ENCODE measurements around the gene KCNC4.

KCNC4 gene

DNA sequence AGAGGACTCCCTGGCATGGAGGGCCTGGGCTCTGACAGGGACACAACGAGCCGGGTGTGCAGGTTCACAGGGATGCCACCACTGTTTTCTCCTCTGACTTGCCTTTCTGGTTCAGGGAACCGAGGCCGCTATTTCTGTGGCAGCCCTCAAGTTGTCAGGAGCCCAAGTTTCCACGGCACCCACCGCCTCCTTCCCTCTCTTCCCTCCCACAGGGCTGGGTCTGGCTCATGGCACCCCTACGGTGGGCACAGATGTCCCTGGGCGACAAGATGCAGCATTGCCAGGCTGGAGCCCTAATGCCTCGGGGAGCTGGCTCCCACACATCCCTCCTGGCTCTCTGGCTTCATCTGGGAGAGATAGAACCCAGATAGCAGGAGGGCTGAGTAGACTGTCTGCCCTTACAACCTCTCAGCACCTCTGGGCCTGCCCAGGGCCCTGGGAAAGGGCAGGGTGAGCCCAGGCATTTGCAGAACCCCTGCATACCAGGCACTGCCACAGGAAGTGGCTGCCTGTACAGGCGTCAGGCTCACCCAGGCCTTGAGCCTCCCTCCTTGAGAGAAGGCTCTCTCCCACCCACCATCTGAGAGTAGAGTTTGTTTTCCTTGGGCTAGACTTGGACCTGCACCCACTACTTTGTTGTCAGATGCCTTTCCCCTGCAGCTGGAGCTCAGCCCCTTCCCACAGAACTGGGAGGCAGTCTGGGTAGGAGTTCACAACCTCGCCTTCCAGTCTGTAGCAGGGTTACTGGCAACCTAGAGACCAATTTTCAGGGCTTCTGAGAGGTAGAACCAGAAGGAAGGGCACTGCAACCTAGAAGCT is 20.5 kb downstream of the KCNC4 start:
- DNase-seq (ENCODE audit: low read depth in 2 of 2), result no peak

GRCh38 chr1:110233861-110234260 is 23.7 kb downstream of the KCNC4 start:
- no peak for DNase-seq (ENCODE audit: low read depth in 2 of 2)

DNA sequence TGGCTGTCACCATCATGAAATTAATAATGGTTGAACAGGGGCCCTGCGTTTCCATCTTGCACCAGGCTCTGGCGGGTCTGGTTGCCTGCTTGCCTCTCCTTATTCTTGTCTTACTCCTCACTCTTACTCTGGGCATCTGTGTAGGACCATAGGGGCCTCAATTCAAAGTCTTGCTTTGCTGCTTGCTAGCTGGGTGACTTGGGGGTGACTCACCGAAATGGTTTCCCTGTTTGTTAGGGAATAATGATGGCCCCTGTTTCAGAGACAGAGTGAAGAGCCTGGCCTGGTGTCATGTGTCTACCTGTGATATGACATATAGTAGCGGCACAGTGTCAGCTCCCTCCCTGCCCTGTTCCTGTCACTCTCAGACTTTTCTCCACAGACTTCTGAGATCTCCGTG is 24.6 kb downstream of the KCNC4 start:
- DNase-seq (ENCODE audit: low read depth in 2 of 2), result no peak

DNA sequence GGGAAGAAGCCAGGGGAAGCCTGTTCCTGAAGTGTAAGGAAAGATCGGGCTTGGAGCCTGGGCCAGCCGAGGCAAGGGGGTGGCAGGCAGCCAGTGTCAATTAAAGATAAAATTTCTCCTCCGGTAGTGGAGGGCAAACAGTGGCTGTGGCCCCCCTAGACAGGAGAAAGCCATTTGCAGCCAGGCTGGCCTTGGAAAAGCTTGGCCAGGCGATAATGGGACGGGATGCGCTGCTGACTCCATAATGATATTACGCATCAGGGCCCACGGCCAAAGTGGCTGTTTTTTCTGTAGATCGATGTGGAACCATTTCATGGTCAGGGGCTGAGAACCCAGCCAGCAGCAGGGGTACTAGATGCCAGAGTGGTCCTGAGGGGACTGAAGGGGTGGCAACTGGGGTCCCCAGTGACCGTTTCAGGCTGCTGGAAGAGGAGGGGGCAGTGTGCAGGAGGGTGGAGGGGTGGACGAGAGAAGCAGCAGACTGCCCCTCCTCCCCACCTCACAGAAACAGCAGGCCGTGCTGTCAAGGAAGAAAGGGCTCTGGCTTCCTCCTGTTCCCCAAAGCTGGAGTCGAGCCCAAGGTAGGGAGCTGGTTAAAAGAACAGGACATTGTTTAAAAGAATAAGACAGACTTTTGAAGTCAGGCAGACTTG is 25.2 kb downstream of the KCNC4 start:
- DNase-seq (ENCODE audit: low read depth in 2 of 2), result no peak

- no peak for DNase-seq (ENCODE audit: low read depth in 2 of 2)
These were observed 25.9 kb downstream of the KCNC4 start for GRCh38 chr1:110235834-110236682.

DNA sequence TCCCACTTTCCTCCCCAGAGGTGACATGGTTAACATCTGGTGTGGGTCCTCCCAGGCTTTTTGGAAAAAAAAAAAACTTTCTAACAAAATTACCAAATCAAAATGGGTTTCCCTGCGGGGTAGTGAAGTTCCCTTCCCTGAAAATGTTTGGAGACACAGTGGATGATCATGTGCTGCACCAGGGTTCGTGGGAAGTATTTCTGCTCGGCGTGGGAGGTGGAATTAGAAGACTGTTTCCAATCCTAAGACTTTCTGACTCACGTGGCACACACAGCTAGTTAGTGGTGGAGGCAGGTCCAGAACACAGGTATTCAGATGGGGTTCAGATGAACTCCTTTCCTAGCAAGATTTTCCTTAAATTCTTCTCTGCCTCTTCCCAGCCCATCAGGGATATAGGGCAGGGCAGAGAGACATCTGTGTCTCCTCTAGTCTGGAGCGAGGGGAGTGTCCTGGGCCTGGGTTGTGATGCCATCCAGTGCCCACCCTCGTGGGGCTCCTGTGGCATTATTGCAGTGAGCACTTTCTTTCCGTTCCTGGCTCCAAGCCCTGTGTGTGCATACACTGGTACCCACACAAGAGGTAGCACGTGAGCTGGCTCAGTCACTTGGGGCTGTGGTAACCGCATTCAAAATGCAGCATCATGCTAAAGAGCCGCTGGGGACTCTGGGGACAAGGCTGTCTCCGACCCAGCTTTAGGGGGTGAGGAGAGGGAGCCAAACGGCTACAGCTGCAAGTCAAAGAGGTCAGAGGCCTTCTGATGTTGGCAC is 27.5 kb downstream of the KCNC4 start:
- DNase-seq (ENCODE audit: low read depth in 2 of 2), result no peak

GRCh38 chr1:110239441-110240430 is 29.6 kb downstream of the KCNC4 start:
- DNase-seq (ENCODE audit: low read depth in 2 of 2), result no peak

GRCh38 chr1:110240476-110241210 is 30.5 kb downstream of the KCNC4 start:
- no peak for DNase-seq (ENCODE audit: low read depth in 2 of 2)

DNA sequence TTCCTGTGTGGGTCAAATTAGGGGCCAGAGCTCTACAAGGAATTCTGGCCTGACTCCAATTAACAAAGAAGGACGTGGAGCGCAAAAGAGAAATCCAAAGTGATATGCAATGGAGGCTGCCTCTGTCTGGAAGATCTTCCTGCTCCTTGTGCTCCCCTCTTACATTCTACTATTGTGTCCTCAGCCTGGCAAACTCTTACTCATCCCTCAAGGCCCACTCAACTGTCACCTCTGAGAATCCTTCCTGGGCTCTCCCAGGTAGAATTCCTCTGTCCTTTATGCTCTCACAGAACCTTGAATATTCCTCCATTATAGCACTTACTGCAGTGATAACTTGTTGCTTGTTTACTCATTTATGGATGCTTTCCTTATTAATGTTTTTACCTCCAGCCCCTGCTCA is 31.4 kb downstream of the KCNC4 start:
- no peak for DNase-seq (ENCODE audit: low read depth in 2 of 2)

DNA sequence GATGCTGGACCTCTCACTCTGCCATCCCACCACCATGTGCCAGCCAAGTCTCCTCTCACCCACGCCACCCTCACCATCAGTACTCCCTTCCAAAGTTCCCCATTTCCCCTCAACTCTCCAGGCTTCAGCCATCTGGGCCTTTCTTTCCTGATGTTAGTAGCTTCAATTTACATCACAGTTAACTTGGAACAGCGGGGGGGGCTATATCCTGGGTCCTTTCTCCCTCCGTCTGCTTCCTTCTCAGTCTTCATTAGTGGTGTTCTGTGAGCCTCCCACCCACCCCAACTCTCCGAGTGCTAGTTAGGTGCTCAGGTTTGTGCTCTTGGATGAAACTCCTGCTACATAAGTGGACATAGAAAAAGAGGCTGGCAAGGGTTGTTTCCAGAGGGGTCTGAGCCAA is 31.9 kb downstream of the KCNC4 start:
- DNase-seq (ENCODE audit: low read depth in 2 of 2), result no peak

GRCh38 chr1:110242731-110243130 is 32.6 kb downstream of the KCNC4 start:
- no peak for DNase-seq (ENCODE audit: low read depth in 2 of 2)

GRCh38 chr1:110243146-110243545 is 33.0 kb downstream of the KCNC4 start:
- no peak for DNase-seq (ENCODE audit: low read depth in 2 of 2)

GRCh38 chr1:110243574-110243973 is 33.5 kb downstream of the KCNC4 start:
- no peak for DNase-seq (ENCODE audit: low read depth in 2 of 2)

DNA sequence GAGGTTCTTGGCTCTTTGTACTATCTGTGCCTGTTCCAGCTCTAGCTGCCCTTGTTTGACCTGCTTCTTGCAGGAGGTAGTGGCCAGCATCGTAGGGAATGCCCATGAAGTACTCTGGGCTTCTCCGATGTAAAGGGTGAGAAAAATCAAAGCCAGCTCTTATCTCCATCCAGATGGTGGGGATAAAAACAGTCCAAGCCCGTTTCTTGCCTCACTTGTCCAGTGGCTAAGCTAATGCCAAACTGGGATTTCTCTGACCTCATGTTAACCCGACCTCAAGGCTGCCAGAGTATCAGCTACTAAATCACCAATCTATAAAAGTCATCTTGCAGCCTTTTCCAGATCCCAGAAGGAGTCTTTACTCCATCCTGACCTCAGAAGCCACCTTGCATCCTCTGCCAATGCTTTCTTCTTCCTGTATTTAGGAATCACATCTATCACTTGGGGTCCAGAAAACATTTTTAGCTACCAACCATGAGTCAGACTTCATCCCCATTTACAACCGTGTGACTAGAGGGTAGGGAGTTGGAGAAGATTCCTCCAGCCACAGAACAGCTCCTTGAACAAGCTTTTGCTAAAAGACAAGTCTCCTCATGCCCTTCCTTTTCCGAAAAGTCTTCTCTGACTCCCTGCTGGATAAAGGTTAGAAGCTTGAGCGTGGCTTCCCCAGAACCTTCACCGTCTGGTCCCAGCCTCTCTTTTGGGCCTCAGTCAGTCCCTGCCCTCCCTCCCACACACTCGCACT is 35.9 kb downstream of the KCNC4 start:
- no peak for DNase-seq (ENCODE audit: low read depth in 2 of 2)

GRCh38 chr1:110248746-110249145 is 38.6 kb downstream of the KCNC4 start:
- no peak for DNase-seq (ENCODE audit: low read depth in 2 of 2)

DNA sequence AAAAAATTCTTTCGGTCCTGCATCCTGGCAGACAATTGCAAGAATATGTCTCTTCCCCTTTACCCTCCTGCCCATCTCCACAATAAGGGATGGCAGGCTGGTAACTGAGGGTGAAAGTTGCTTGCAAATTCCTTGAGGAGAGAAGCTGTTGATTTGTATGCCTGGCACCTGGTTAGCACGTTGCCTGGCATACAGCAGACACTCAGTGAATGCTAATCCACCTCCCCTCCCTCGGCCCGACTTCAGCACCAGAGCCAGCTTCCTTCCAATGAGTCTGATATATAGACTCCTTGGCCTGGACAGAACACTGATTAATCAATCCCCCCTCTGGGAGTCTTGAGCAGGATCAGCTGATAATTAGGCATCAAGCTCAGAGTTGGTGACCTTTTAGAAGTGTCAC is 39.1 kb downstream of the KCNC4 start:
- no peak for DNase-seq (ENCODE audit: low read depth in 2 of 2)

GRCh38 chr1:110250008-110250407 is 39.9 kb downstream of the KCNC4 start:
- no peak for DNase-seq (ENCODE audit: low read depth in 2 of 2)

- no peak for DNase-seq (ENCODE audit: low read depth in 2 of 2)
These were observed 40.6 kb downstream of the KCNC4 start for GRCh38 chr1:110250749-110251148.

GRCh38 chr1:110253213-110253612 is 43.1 kb downstream of the KCNC4 start:
- no peak for DNase-seq (ENCODE audit: low read depth in 2 of 2)
